ENCODE results near the gene GMDS.

GMDS gene

GRCh38 chr6:1703091-1703855 is 542.1 kb downstream of the GMDS start:
- no peak for DNase-seq (ENCODE audit: extremely low read depth, insufficient read length)
- H3K27me3 ChIP-seq (replicated peaks; ENCODE audit: control insufficient read depth, insufficient read depth, low read length), result no peaks in the 10 kb centered on the region
- H3K36me3 ChIP-seq (ENCODE audit: control insufficient read depth, insufficient read depth, low read length), result no peaks in the 10 kb centered on the region
- no peak overlapping the region for H3K4me3 ChIP-seq (replicated peaks; ENCODE audit: low read depth, low read length)
- TF ChIP-seq CTCF (IDR thresholded peaks at IDR 0.05; ENCODE audit: insufficient read depth, low read length, poor library complexity, severe bottlenecking), result no peak

GRCh38 chr6:1702580-1703051 is 542.8 kb downstream of the GMDS start:
- Histone ChIP-seq H3K4me3 (replicated peaks; ENCODE audit: low read depth, low read length) (no peak overlapping the region), H3K36me3 (ENCODE audit: control insufficient read depth, insufficient read depth, low read length) (no peaks in the 10 kb centered on the region), H3K27me3 (replicated peaks; ENCODE audit: control insufficient read depth, insufficient read depth, low read length) (no peaks in the 10 kb centered on the region)
- TF ChIP-seq CTCF (IDR thresholded peaks at IDR 0.05; ENCODE audit: insufficient read depth, low read length, poor library complexity, severe bottlenecking), result no peak
- no peak for DNase-seq (ENCODE audit: extremely low read depth, insufficient read length)

GRCh38 chr6:1701668-1702353 is 543.6 kb downstream of the GMDS start:
- TF ChIP-seq CTCF (IDR thresholded peaks at IDR 0.05; ENCODE audit: insufficient read depth, low read length, poor library complexity, severe bottlenecking), result no peak
- no peak for DNase-seq (ENCODE audit: extremely low read depth, insufficient read length)
- H3K27me3 ChIP-seq (replicated peaks; ENCODE audit: control insufficient read depth, insufficient read depth, low read length), result no peaks in the 10 kb centered on the region
- no peak overlapping the region for H3K4me3 ChIP-seq (replicated peaks; ENCODE audit: low read depth, low read length)
- no peaks in the 10 kb centered on the region for H3K36me3 ChIP-seq (ENCODE audit: control insufficient read depth, insufficient read depth, low read length)

GRCh38 chr6:1700278-1700967 is 545.0 kb downstream of the GMDS start:
- no peak for TF ChIP-seq CTCF (IDR thresholded peaks at IDR 0.05; ENCODE audit: insufficient read depth, low read length, poor library complexity, severe bottlenecking)
- H3K4me3 ChIP-seq (replicated peaks; ENCODE audit: low read depth, low read length), result no peak overlapping the region
- no peaks in the 10 kb centered on the region for H3K27me3 ChIP-seq (replicated peaks; ENCODE audit: control insufficient read depth, insufficient read depth, low read length)
- H3K36me3 ChIP-seq (ENCODE audit: control insufficient read depth, insufficient read depth, low read length), result no peaks in the 10 kb centered on the region
- DNase-seq (ENCODE audit: extremely low read depth, insufficient read length), result no peak

- no peak overlapping the region for H3K4me3 ChIP-seq (replicated peaks; ENCODE audit: low read depth, low read length)
- H3K36me3 ChIP-seq (ENCODE audit: control insufficient read depth, insufficient read depth, low read length), result no peaks in the 10 kb centered on the region
- DNase-seq (ENCODE audit: extremely low read depth, insufficient read length), result no peak
- no peak for TF ChIP-seq CTCF (IDR thresholded peaks at IDR 0.05; ENCODE audit: insufficient read depth, low read length, poor library complexity, severe bottlenecking)
- no peaks in the 10 kb centered on the region for H3K27me3 ChIP-seq (replicated peaks; ENCODE audit: control insufficient read depth, insufficient read depth, low read length)
Measured at GRCh38 chr6:1698527-1698926, 546.9 kb downstream of the GMDS start.
